H1 (cell line): Measurements from ENCODE around the gene FLVCR2. TPM values are rescaled to one million over a fixed set of nuclear protein-coding genes. Genes with fewer than 3 reads are reported as not detected.

Experiments
- CTCF ChIA-PET: fragments of 300-600 bp; sonication (Branson Sonifier 250); formaldehyde crosslinking; loops from one replicate; lab custom pipeline; 2021; ENCODE audit not compliant: partially characterized antibody; lab: Charles Lee
- POLR2A ChIA-PET: fragments of 300-600 bp; sonication (Branson Sonifier 250); formaldehyde crosslinking; loops from one replicate; lab custom pipeline; 2021; ENCODE audit warnings: inconsistent platforms; ENCODE audit not compliant: partially characterized antibody; lab: Charles Lee
- DNase-seq, 2 experiments: peaks; one replicate each; pipeline versions ENCODE4 v3.0.0 to v3.0.0-alpha.2; 2010 to 2022; ENCODE audit warnings: low spot score in 2 of 2, low read depth in 1 of 2, mixed read lengths in 1 of 2
- FAIRE-seq: peaks from 2 replicates; lab custom pipeline; 2011; peaks lifted over from hg19 to GRCh38; lab: Jason Lieb, UNC
- H2AFZ ChIP-seq: 2 replicates; pipeline ENCODE4 v1.8.1; 2012; ENCODE audit warnings: low read length, inconsistent platforms
- H2AK5ac ChIP-seq: 2 replicates; pipeline ENCODE4 v1.6.1; 2013; ENCODE audit warnings: low read depth, low read length
- H2BK120ac ChIP-seq: replicated peaks from 2 replicates; pipeline ENCODE3; 2013; ENCODE audit warnings: low read depth, low read length, inconsistent platforms
- H2BK12ac ChIP-seq: 2 replicates; pipeline ENCODE4 v1.6.1; 2013; ENCODE audit warnings: low read depth, low read length
- H2BK15ac ChIP-seq: 2 replicates; pipeline ENCODE4 v1.6.1; 2013; ENCODE audit warnings: low read length
- H2BK20ac ChIP-seq: 2 replicates; pipeline ENCODE4 v1.6.1; 2013; ENCODE audit warnings: low read length
- H2BK5ac ChIP-seq: 2 replicates; pipeline ENCODE4 v1.6.1; 2013; ENCODE audit warnings: low read depth, low read length
- H3K14ac ChIP-seq: 2 replicates; pipeline ENCODE4 v1.6.1; 2013; ENCODE audit warnings: inconsistent platforms; ENCODE audit not compliant: insufficient read length
- H3K18ac ChIP-seq: 2 replicates; pipeline ENCODE4 v1.6.1; 2013; ENCODE audit warnings: low read length; ENCODE audit errors: extremely low read depth
- H3K23ac ChIP-seq: 2 replicates; pipeline ENCODE4 v1.6.1; 2013; ENCODE audit warnings: inconsistent platforms; ENCODE audit not compliant: insufficient read length
- H3K23me2 ChIP-seq: 2 replicates; pipeline ENCODE4 v1.6.1; 2013; ENCODE audit warnings: low read depth, low read length
- H3K27ac ChIP-seq: 2 replicates; pipeline ENCODE4 v1.6.1; 2011; ENCODE audit warnings: low read depth, low read length, inconsistent platforms
- H3K27me3 ChIP-seq, 4 experiments: replicated peaks in 1 of 4; 1 replicate in 1 of 4; 2 replicates in 3 of 4; pipeline versions ENCODE4 v1.6.1 to v1.8.1; 2011 to 2013; ENCODE audit warnings: low read length in 3 of 4, mild to moderate bottlenecking in 3 of 4, inconsistent platforms in 2 of 4, mixed read lengths in 2 of 4, moderate library complexity in 1 of 4; ENCODE audit not compliant: control insufficient read depth in 3 of 4, insufficient read depth in 3 of 4; ENCODE audit errors: extremely low read depth in 1 of 4
- H3K36me3 ChIP-seq, 4 experiments: 2 replicates each; pipeline versions ENCODE4 v1.6.1 to v1.8.1; 2011 to 2013; ENCODE audit warnings: mild to moderate bottlenecking in 4 of 4, low read length in 3 of 4, moderate library complexity in 2 of 4, control low read depth in 1 of 4, inconsistent platforms in 1 of 4; ENCODE audit not compliant: insufficient read depth in 4 of 4, control insufficient read depth in 2 of 4
- H3K4ac ChIP-seq: replicated peaks from 2 replicates; pipeline ENCODE3; 2013; ENCODE audit warnings: low read length, low read depth, mixed read lengths, inconsistent platforms; ENCODE audit not compliant: insufficient read length
- H3K4me1 ChIP-seq, 4 experiments: replicated peaks in 1 of 4; 1 replicate in 1 of 4; 2 replicates in 3 of 4; pipeline versions ENCODE4 v1.6.1 to v1.8.1; 2011 to 2013; ENCODE audit warnings: low read length in 3 of 4, inconsistent platforms in 2 of 4, mixed read lengths in 1 of 4; ENCODE audit not compliant: insufficient read depth in 4 of 4, control insufficient read depth in 3 of 4
- H3K4me2 ChIP-seq, 2 experiments: 2 replicates each; pipeline versions ENCODE4 v1.6.1 to v1.8.1; 2011 to 2013; ENCODE audit warnings: low read depth in 2 of 2, low read length in 2 of 2, control low read depth in 1 of 2, inconsistent platforms in 1 of 2, mild to moderate bottlenecking in 1 of 2; ENCODE audit not compliant: insufficient read depth in 1 of 2
- H3K4me3 ChIP-seq, 4 experiments: fragments of 200-600, 300-600 bp in 1 of 4; sonication (generic), shearing (Covaris generic), sonication (Bioruptor Twin) in 1 of 4; 2 replicates each; pipeline versions ENCODE4 v1.5.1 to v1.8.1; 2011 to 2016; ENCODE audit warnings: low read length in 4 of 4, low read depth in 3 of 4, control low read depth in 2 of 4, inconsistent platforms in 2 of 4, mild to moderate bottlenecking in 2 of 4, mixed read lengths in 1 of 4, moderate library complexity in 1 of 4; ENCODE audit not compliant: insufficient read depth in 2 of 4; ENCODE audit errors: extremely low read depth in 1 of 4
- H3K56ac ChIP-seq: replicated peaks from 2 replicates; pipeline ENCODE3; 2013; ENCODE audit warnings: low read depth, mild to moderate bottlenecking, mixed read lengths, low read length, inconsistent platforms; ENCODE audit not compliant: insufficient read length
- H3K79me1 ChIP-seq: 2 replicates; pipeline ENCODE4 v1.6.1; 2013; ENCODE audit warnings: low read depth, low read length, control low read depth
- H3K79me2 ChIP-seq, 2 experiments: 2 replicates each; pipeline versions ENCODE4 v1.6.1 to v1.8.1; 2012 to 2013; ENCODE audit warnings: low read length in 2 of 2, mild to moderate bottlenecking in 2 of 2, inconsistent platforms in 1 of 2; ENCODE audit not compliant: insufficient read depth in 2 of 2, control insufficient read depth in 1 of 2
- H3K9ac ChIP-seq, 4 experiments: replicated peaks in 1 of 4; 1 replicate in 1 of 4; 2 replicates in 3 of 4; pipeline versions ENCODE4 v1.6.1 to v1.8.1; 2011 to 2013; ENCODE audit warnings: low read depth in 3 of 4, low read length in 3 of 4, control low read depth in 2 of 4, mild to moderate bottlenecking in 2 of 4, moderate library complexity in 2 of 4, inconsistent platforms in 1 of 4; ENCODE audit errors: extremely low read depth in 1 of 4
- H3K9me3 ChIP-seq, 2 experiments: 2 replicates each; pipeline versions ENCODE4 v1.6.1 to v1.8.1; 2012 to 2013; ENCODE audit warnings: mild to moderate bottlenecking in 2 of 2, moderate library complexity in 2 of 2, control low read depth in 1 of 2, inconsistent platforms in 1 of 2, low read depth in 1 of 2, low read length in 1 of 2, mixed read lengths in 1 of 2; ENCODE audit not compliant: insufficient read depth in 2 of 2
- H4K20me1 ChIP-seq, 2 experiments: replicated peaks in 1 of 2; 2 replicates each; pipeline versions ENCODE3 to v1.8.1; 2011 to 2013; ENCODE audit warnings: inconsistent platforms in 2 of 2, low read length in 2 of 2, mild to moderate bottlenecking in 1 of 2; ENCODE audit not compliant: insufficient read depth in 2 of 2, control insufficient read depth in 1 of 2
- H4K5ac ChIP-seq: 2 replicates; pipeline ENCODE4 v1.6.1; 2013; ENCODE audit warnings: low read length, low read depth, mixed read lengths, inconsistent platforms; ENCODE audit not compliant: insufficient read length
- H4K8ac ChIP-seq: 2 replicates; pipeline ENCODE4 v1.8.0; 2013; ENCODE audit warnings: mild to moderate bottlenecking, moderate library complexity, low read length, inconsistent platforms; ENCODE audit not compliant: insufficient read depth; ENCODE audit errors: extremely low read depth
- H4K91ac ChIP-seq: replicated peaks from 2 replicates; pipeline ENCODE3; 2013; ENCODE audit warnings: low read length, mixed read lengths, inconsistent platforms; ENCODE audit not compliant: insufficient read length
- ASH2L ChIP-seq: fragments of 200-600, 300-600 bp; sonication (generic); IDR thresholded peaks from one replicate; pipeline ENCODE4 v1.7.1; 2017; ENCODE audit warnings: low read length
- CBX8 ChIP-seq: fragments of 300-800, 300-1000 bp; sonication (generic); IDR thresholded peaks from 2 replicates; pipeline ENCODE4 v1.7.1; 2016; ENCODE audit warnings: low read depth, low read length, borderline replicate concordance
- CTBP2 ChIP-seq: IDR thresholded peaks from 2 replicates; pipeline ENCODE4 v1.7.0; 2011; ENCODE audit warnings: borderline replicate concordance, mild to moderate bottlenecking, moderate library complexity, mixed read lengths, low read length; ENCODE audit not compliant: insufficient read depth, insufficient read length
- POLR2AphosphoS5 ChIP-seq: IDR thresholded peaks from 2 replicates; pipeline ENCODE4 v1.6.1; 2011; ENCODE audit warnings: low read depth, low read length
- SIRT6 ChIP-seq: IDR thresholded peaks from one replicate; pipeline ENCODE4 v1.7.1; 2012; ENCODE audit warnings: low read length, inconsistent platforms
- SP1 ChIP-seq: IDR thresholded peaks from 2 replicates; pipeline ENCODE4 v1.6.1; 2011; ENCODE audit warnings: low read depth, low read length
- TAF1 ChIP-seq: IDR thresholded peaks from 2 replicates; pipeline ENCODE4 v1.6.1; 2011; ENCODE audit warnings: mild to moderate bottlenecking, low read depth, low read length
- TBP ChIP-seq: IDR thresholded peaks from 2 replicates; pipeline ENCODE4 v1.6.1; 2011; ENCODE audit warnings: low read depth, low read length, improper control_type of control experiment
- WGBS, 2 experiments: shearing (Covaris generic) in 1 of 2; methylation state at CpG; one replicate each; pipeline versions ENCODE4 v1.1.6 to v1.1.7; 2013 to 2015; ENCODE audit warnings: low lambda C conversion rate in 2 of 2, mixed read lengths in 2 of 2, inconsistent platforms in 1 of 2, low coverage in 1 of 2, missing lambda C conversion rate in 1 of 2; ENCODE audit not compliant: insufficient replicate concordance in 2 of 2, insufficient coverage in 1 of 2, insufficient read length in 1 of 2; ENCODE audit errors: extremely low coverage in 1 of 2, missing lambda C conversion rate in 1 of 2; 5-methylcytosine and 5-hydroxymethylcytosine counted together
- polyA plus RNA-seq, 7 experiments: library from polyadenylated mRNA; depleted of rRNA in 3 of 7; stranded (reverse) in 5 of 7; unstranded in 2 of 7; fragments of >200 nt in 5 of 7; fragments of 200-250 nt in 2 of 7; gene quantifications; 1 replicate in 5 of 7; 2 replicates in 1 of 7; 4 replicates in 1 of 7; pipeline versions ENCODE4 v1.2.1 to v1.2.3, GENCODE V29; 2011 to 2013; ENCODE audit warnings: missing spikeins in 2 of 7, mixed read lengths in 2 of 7
- total RNA-seq: library from RNA; stranded (reverse); fragmentation: NEBNext Ultra II Directional; extraction: Animal tissue kit (Norgen Biotek cat#: 25700); gene quantifications from 2 replicates; pipeline ENCODE4 v1.2.1, GENCODE V29; 2021
- TF ChIP-seq, protein P1 (sequence below), 3 experiments: IDR thresholded peaks; 1 replicate in 2 of 3; 2 replicates in 1 of 3; pipeline versions ENCODE4 v1.5.1 to v1.6.1; 2011; ENCODE audit warnings: low read length in 3 of 3, mild to moderate bottlenecking in 3 of 3, inconsistent platforms in 2 of 3, low read depth in 1 of 3, moderate library complexity in 1 of 3; ENCODE audit not compliant: insufficient read depth in 1 of 3; ENCODE audit errors: control extremely low read depth in 1 of 3

Gene FLVCR2
- total and polyA plus RNA-seq, 2 of the 8 experiments (the other 6 are each of a cell fraction or from before 2014, with no cell fraction given) = 7.1 to 8.2 TPM

GRCh38 chr14:75589931-75590330 is 11.5 kb downstream of the FLVCR2 start:
- H3K4ac ChIP-seq = no peak overlapping the region
- 95% methylated on average over 6 of the region's 6 CpGs; no CpG with 5 or more reads in 1 of the 2 experiments for WGBS, 2 experiments
- no peak overlapping the region for H2BK5ac ChIP-seq
- CTCF ChIA-PET = interaction anchor here (0.6 to 1.3 kb wide), 8 partner anchors 12 to 288 kb away, joined by 3 to 5 read pairs (median 3); partner anchors contain the start of gene FLVCR2
- POLR2A ChIA-PET = no interaction called here
- no peak overlapping the region for H2AFZ ChIP-seq
- H3K23me2 ChIP-seq = no peaks in the 10 kb centered on the region; the same call in 1 of the 2 replicates
- peaks cover 7 to 9% of the 10 kb centered on the region in 2 experiments for H3K9me3 ChIP-seq
- H3K18ac ChIP-seq = no peak overlapping the region
- no peak overlapping the region for H2AK5ac ChIP-seq
- no peaks in the 10 kb centered on the region for H3K79me2 ChIP-seq
- H4K20me1 ChIP-seq = no peaks in the 10 kb centered on the region
- no peaks in the 10 kb centered on the region for H3K79me1 ChIP-seq
- no peak for FAIRE-seq
- no peak for DNase-seq
- no peak overlapping the region for H3K14ac ChIP-seq
- no peak overlapping the region for H3K56ac ChIP-seq
- no peak overlapping the region for H4K5ac ChIP-seq
- H2BK120ac ChIP-seq = no peak overlapping the region
- H3K4me3 ChIP-seq = no peak overlapping the region
- no peak overlapping the region for H3K27ac ChIP-seq
- H3K4me1 ChIP-seq = no peaks in the 10 kb centered on the region
- H2BK15ac ChIP-seq = no peak overlapping the region
- no peak overlapping the region for H3K9ac ChIP-seq
- H2BK20ac ChIP-seq = no peak overlapping the region
- H4K8ac ChIP-seq = no peak overlapping the region
- no peaks in the 10 kb centered on the region for H3K27me3 ChIP-seq
- H4K91ac ChIP-seq = no peak overlapping the region
- no peak overlapping the region for H2BK12ac ChIP-seq
- H3K23ac ChIP-seq = no peak overlapping the region
- H3K36me3 ChIP-seq = peaks cover 0 to 8% (median 0%) of the 10 kb centered on the region in 4 experiments; a peak in 1 of 8 replicates
- no peak overlapping the region for H3K4me2 ChIP-seq
- no peak for TF ChIP-seq POLR2AphosphoS5
- TF ChIP-seq SIRT6 = no peak
- no peak for TF ChIP-seq TBP
- TF ChIP-seq, protein P1, sequence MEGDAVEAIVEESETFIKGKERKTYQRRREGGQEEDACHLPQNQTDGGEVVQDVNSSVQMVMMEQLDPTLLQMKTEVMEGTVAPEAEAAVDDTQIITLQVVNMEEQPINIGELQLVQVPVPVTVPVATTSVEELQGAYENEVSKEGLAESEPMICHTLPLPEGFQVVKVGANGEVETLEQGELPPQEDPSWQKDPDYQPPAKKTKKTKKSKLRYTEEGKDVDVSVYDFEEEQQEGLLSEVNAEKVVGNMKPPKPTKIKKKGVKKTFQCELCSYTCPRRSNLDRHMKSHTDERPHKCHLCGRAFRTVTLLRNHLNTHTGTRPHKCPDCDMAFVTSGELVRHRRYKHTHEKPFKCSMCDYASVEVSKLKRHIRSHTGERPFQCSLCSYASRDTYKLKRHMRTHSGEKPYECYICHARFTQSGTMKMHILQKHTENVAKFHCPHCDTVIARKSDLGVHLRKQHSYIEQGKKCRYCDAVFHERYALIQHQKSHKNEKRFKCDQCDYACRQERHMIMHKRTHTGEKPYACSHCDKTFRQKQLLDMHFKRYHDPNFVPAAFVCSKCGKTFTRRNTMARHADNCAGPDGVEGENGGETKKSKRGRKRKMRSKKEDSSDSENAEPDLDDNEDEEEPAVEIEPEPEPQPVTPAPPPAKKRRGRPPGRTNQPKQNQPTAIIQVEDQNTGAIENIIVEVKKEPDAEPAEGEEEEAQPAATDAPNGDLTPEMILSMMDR (IDR thresholded peaks at IDR 0.05; ENCODE audit: control extremely low read depth in 1 of 3, insufficient read depth in 1 of 3, low read depth in 1 of 3, low read length in 3 of 3) = no peak
- TF ChIP-seq ASH2L = no peak
- TF ChIP-seq TAF1 = no peak
- no peak for TF ChIP-seq CBX8
- no peak for TF ChIP-seq CTBP2
- no peak for TF ChIP-seq SP1
